ENCODE results near the gene IRF4. TPM values are rescaled to one million over a fixed set of nuclear protein-coding genes. Genes with fewer than 3 reads are reported as not detected.

IRF4 gene
- total RNA-seq, 4 donors from 2014 or later: 0.26 to 0.56 (median 0.31) TPM; not detected in 1

DNA sequence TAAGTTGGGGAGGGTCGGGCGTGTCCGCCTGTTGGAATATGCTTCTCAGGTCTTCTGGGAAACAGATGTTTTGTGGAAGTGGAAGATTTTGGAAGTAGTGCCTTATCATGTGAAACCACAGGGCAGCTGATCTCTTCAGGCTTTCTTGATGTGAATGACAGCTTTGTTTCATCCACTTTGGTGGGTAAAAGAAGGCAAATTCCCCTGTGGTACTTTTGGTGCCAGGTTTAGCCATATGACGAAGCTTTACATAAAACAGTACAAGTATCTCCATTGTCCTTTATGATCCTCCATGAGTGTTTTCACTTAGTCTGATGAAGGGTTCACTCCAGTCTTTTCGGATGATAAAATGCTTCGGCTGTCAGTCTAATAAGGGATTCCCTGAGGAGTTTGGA is 4.6 kb downstream of the IRF4 start:
- ATAC-seq (no peak), DNase-seq (no peak)
- Histone ChIP-seq H3K27me3 (peaks cover 44 to 64% (median 50%) of the 10 kb centered on the region in 3 donors), H3K9me3 (no peaks in the 10 kb centered on the region), H3K4me3 (no peak overlapping the region), H3K27ac (no peak overlapping the region), H3K4me1 (peaks cover 5 to 19% of the 10 kb centered on the region in 2 donors), H3K36me3 (no peaks in the 10 kb centered on the region)
- in situ Hi-C loops (cut with MboI; ENCODE audit: low sequenced_read_pairs in 4 of 4) (no loop called here), intact Hi-C loops (cut with DNase I; ENCODE audit: low total_unique reads) (no loop called here)
- no peak for TF ChIP-seq POLR2A (IDR thresholded peaks at IDR 0.05)
- TF ChIP-seq, protein P1, sequence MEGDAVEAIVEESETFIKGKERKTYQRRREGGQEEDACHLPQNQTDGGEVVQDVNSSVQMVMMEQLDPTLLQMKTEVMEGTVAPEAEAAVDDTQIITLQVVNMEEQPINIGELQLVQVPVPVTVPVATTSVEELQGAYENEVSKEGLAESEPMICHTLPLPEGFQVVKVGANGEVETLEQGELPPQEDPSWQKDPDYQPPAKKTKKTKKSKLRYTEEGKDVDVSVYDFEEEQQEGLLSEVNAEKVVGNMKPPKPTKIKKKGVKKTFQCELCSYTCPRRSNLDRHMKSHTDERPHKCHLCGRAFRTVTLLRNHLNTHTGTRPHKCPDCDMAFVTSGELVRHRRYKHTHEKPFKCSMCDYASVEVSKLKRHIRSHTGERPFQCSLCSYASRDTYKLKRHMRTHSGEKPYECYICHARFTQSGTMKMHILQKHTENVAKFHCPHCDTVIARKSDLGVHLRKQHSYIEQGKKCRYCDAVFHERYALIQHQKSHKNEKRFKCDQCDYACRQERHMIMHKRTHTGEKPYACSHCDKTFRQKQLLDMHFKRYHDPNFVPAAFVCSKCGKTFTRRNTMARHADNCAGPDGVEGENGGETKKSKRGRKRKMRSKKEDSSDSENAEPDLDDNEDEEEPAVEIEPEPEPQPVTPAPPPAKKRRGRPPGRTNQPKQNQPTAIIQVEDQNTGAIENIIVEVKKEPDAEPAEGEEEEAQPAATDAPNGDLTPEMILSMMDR (IDR thresholded peaks at IDR 0.05 in 4 of 5, conservative IDR thresholded peaks at IDR 0.05 in 1 of 5): no peak

DNA sequence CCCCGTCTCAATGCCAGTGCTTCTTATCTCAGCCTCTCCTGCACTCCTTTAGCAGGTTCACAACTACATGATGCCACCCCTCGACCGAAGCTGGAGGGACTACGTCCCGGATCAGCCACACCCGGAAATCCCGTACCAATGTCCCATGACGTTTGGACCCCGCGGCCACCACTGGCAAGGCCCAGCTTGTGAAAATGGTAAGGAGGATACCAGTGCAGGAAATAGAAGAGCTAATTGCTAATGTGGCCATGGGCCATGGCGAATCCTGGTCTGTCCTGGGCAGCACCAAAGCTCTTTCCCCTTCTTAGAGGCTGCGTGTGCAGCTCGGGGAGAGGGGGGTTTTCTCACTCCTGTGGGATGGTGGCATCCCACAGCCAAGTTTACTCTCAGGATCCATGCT is 5.5 kb downstream of the IRF4 start:
- intact Hi-C loops (cut with DNase I; ENCODE audit: low total_unique reads) (no loop called here), in situ Hi-C loops (cut with MboI; ENCODE audit: low sequenced_read_pairs in 4 of 4) (no loop called here)
- H3K27me3 ChIP-seq: peaks cover 35 to 61% (median 43%) of the 10 kb centered on the region in 3 donors
- no peak overlapping the region for H3K4me3 ChIP-seq
- H3K27ac ChIP-seq: no peak overlapping the region
- H3K4me1 ChIP-seq: peaks cover 5 to 11% of the 10 kb centered on the region in 2 donors
- no peaks in the 10 kb centered on the region for H3K36me3 ChIP-seq
- DNase-seq (no peak), ATAC-seq (no peak)
- H3K9me3 ChIP-seq: no peaks in the 10 kb centered on the region
- TF ChIP-seq, protein P1 (IDR thresholded peaks at IDR 0.05 in 4 of 5, conservative IDR thresholded peaks at IDR 0.05 in 1 of 5): no peak
- no peak for TF ChIP-seq POLR2A (IDR thresholded peaks at IDR 0.05)

DNA sequence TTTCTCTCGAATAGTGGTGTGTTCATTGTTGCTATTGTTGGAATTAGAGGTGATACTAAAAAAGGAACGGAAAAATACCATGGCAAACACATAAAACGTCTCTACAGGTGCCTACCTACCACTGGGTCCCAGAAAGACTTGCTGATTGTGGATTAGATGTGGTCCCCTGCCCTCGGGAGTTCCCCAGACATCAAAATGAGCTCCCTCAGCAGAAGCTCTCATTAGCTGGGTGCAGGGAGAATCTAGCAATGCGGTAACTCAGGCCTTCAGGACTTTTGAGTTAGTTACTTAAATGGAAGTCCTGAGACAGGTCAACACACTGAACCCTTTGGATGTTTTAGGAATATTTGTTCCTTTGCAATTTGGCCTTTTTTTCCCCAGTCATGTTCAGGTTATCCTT is 6.1 kb downstream of the IRF4 start:
- Histone ChIP-seq H3K27me3 (peaks cover 30 to 58% (median 38%) of the 10 kb centered on the region in 3 donors), H3K36me3 (no peaks in the 10 kb centered on the region), H3K4me3 (no peak overlapping the region), H3K9me3 (no peaks in the 10 kb centered on the region), H3K27ac (no peak overlapping the region), H3K4me1 (peaks cover 0 to 6% of the 10 kb centered on the region in 2 donors)
- ATAC-seq (no peak), DNase-seq (no peak)
- TF ChIP-seq POLR2A (IDR thresholded peaks at IDR 0.05): no peak
- TF ChIP-seq, protein P1 (IDR thresholded peaks at IDR 0.05 in 4 of 5, conservative IDR thresholded peaks at IDR 0.05 in 1 of 5): no peak
- intact Hi-C loops (cut with DNase I; ENCODE audit: low total_unique reads): no loop called here
- in situ Hi-C loops (cut with MboI; ENCODE audit: low sequenced_read_pairs in 4 of 4): no loop called here

DNA sequence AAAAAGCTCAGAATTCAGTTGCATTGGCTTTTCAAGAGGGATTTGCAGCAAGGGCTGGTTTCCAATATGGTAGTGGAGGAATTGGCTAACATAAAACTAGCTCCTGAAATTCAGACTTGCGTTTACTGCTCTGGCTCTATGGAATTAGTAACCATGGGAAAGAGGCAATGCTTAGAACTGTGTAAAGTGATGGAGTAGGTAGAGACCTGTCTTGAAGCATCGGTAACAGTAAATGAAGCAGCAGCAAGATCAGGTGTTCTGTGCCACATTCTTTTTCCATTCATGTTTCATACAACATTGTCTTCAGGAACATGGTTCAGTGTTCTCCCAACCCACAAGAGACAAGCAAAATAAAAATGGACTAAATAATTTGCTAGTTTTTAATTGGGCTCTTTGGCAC is 6.5 kb downstream of the IRF4 start:
- ATAC-seq (no peak), DNase-seq (no peak)
- Histone ChIP-seq H3K27me3 (peaks cover 28 to 53% (median 34%) of the 10 kb centered on the region in 3 donors), H3K4me1 (peaks cover 0 to 1% of the 10 kb centered on the region in 2 donors), H3K36me3 (no peaks in the 10 kb centered on the region), H3K4me3 (no peak overlapping the region), H3K9me3 (no peaks in the 10 kb centered on the region), H3K27ac (no peak overlapping the region)
- in situ Hi-C loops (cut with MboI; ENCODE audit: low sequenced_read_pairs in 4 of 4) (no loop called here), intact Hi-C loops (cut with DNase I; ENCODE audit: low total_unique reads) (no loop called here)
- TF ChIP-seq, protein P1 (IDR thresholded peaks at IDR 0.05 in 4 of 5, conservative IDR thresholded peaks at IDR 0.05 in 1 of 5): no peak

DNA sequence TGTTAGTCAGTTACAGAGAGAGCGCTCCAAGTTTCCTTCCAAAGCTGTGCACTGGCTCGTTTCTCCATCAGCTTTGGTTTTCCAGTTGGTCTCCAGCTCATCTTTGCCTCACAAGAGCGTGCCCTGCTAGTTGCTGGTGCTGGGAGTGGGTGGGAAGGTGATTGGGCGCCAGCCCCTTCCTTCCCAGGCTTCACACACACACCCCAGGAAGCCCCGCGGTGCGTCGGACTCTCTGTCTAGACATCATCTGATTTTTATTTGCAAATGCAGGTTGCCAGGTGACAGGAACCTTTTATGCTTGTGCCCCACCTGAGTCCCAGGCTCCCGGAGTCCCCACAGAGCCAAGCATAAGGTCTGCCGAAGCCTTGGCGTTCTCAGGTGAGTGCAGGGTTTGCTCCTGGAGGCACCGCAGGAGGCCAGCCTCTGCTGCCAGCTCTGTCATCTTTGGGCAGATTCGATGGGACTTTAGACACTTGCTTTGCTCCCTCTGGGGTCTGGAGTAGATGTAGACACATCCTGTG is 7.1 kb downstream of the IRF4 start:
- Histone ChIP-seq H3K36me3 (no peaks in the 10 kb centered on the region), H3K27me3 (peaks cover 26 to 49% (median 37%) of the 10 kb centered on the region in 3 donors), H3K9me3 (no peaks in the 10 kb centered on the region), H3K27ac (no peak overlapping the region), H3K4me3 (no peak overlapping the region), H3K4me1 (no peaks in the 10 kb centered on the region)
- DNase-seq (no peak), ATAC-seq (no peak)
- TF ChIP-seq POLR2A (IDR thresholded peaks at IDR 0.05): no peak
- TF ChIP-seq, protein P1 (IDR thresholded peaks at IDR 0.05 in 4 of 5, conservative IDR thresholded peaks at IDR 0.05 in 1 of 5): no peak
- intact Hi-C loops (cut with DNase I; ENCODE audit: low total_unique reads) (no loop called here), in situ Hi-C loops (cut with MboI; ENCODE audit: low sequenced_read_pairs in 4 of 4) (no loop called here)

Data from gastrocnemius medialis (tissue), 4 donors.